ENCODE results near the gene ESR2.
"Not testable (repeated sequence)": the region's sequence is repeated elsewhere in the genome, so short reads cannot be mapped to it uniquely, and the experiment has no call there.

ESR2 gene

GRCh38 chr14:64045091-64045490 lies 249.1 kb downstream of the ESR2 start:
- Histone ChIP-seq H3K27me3 (ENCODE audit: control insufficient read depth, low read length) (no peaks in the 10 kb centered on the region), H3K4me2 (ENCODE audit: low read length) (no peak overlapping the region), H3K27ac (ENCODE audit: low read depth, low read length) (no peak overlapping the region), H3K36me3 (ENCODE audit: control insufficient read depth, low read length) (peaks cover 90% of the 10 kb centered on the region), H4K20me1 (ENCODE audit: control insufficient read depth, insufficient read depth, low read depth, low read length) (no peaks in the 10 kb centered on the region), H3K4me1 (ENCODE audit: control insufficient read depth, low read length) (no peaks in the 10 kb centered on the region), H3K79me2 (ENCODE audit: control insufficient read depth, low read length) (no peaks in the 10 kb centered on the region), H3F3A (ENCODE audit: control insufficient read depth, insufficient read depth) (0 out of 2 replicates have a peak, but pooled peaks cover 7% of the 10 kb centered on the region), H3K9me3 (ENCODE audit: control insufficient read depth, insufficient read depth, low read length) (no peaks in the 10 kb centered on the region), H3K4me3 (ENCODE audit: low read length) (no peak overlapping the region), H3K9me2 (replicated peaks; ENCODE audit: control insufficient read depth, low read length) (no peaks in the 10 kb centered on the region)
- TF ChIP-seq CTCF (IDR thresholded peaks at IDR 0.05; ENCODE audit: low read depth, low read length, poor library complexity, severe bottlenecking) = no peak
- no peak for TF ChIP-seq EZH2phosphoT487 (IDR thresholded peaks at IDR 0.05; ENCODE audit: borderline replicate concordance, low read length)

- not testable (repeated sequence) for H3K4me1 ChIP-seq (ENCODE audit: control insufficient read depth, low read length); H3K27ac ChIP-seq (ENCODE audit: low read depth, low read length); H3K9me3 ChIP-seq (ENCODE audit: control insufficient read depth, insufficient read depth, low read length); H3F3A ChIP-seq (ENCODE audit: control insufficient read depth, insufficient read depth); H3K4me2 ChIP-seq (ENCODE audit: low read length); H3K27me3 ChIP-seq (ENCODE audit: control insufficient read depth, low read length); H4K20me1 ChIP-seq (ENCODE audit: control insufficient read depth, insufficient read depth, low read depth, low read length); H3K4me3 ChIP-seq (ENCODE audit: low read length); H3K79me2 ChIP-seq (ENCODE audit: control insufficient read depth, low read length); H3K9me2 ChIP-seq (replicated peaks; ENCODE audit: control insufficient read depth, low read length)
- H3K36me3 ChIP-seq (ENCODE audit: control insufficient read depth, low read length) = peaks cover 88% of the 10 kb centered on the region
Observed at GRCh38 chr14:64043296-64043695, 250.9 kb downstream of the ESR2 start.

DNA sequence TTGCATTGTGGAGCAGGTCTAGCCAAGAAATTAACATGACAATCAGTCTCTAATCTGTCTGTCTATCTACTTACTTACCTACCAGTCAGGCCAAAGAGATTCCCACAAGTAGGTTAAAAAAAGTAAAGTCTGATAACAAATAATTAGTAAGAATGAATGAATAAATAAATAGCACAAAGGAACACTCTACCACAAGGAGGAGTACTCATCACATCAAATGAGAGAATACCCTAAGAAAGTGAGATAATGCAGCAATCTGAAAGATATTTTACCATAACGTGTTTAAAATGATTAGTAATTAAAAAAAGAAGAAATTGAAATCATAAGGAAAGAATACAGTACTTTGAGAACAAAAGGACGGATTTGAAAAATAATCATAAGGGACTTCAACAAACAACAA lies 254.1 kb downstream of the ESR2 start:
- H3K4me1 ChIP-seq (ENCODE audit: control insufficient read depth, low read length) = no peaks in the 10 kb centered on the region
- peaks cover 6% of the 10 kb centered on the region; the same call in 1 of the 2 replicates for H3K79me2 ChIP-seq (ENCODE audit: control insufficient read depth, low read length)
- no peaks in the 10 kb centered on the region for H3K9me3 ChIP-seq (ENCODE audit: control insufficient read depth, insufficient read depth, low read length)
- TF ChIP-seq EZH2phosphoT487 (IDR thresholded peaks at IDR 0.05; ENCODE audit: borderline replicate concordance, low read length) = no peak
- H3K27me3 ChIP-seq (ENCODE audit: control insufficient read depth, low read length) = no peaks in the 10 kb centered on the region
- H3K27ac ChIP-seq (ENCODE audit: low read depth, low read length) = no peak overlapping the region
- H3K36me3 ChIP-seq (ENCODE audit: control insufficient read depth, low read length) = peaks cover 75% of the 10 kb centered on the region
- 0 out of 2 replicates have a peak, but pooled peaks cover 7% of the 10 kb centered on the region for H3F3A ChIP-seq (ENCODE audit: control insufficient read depth, insufficient read depth)
- H3K9me2 ChIP-seq (replicated peaks; ENCODE audit: control insufficient read depth, low read length) = no peaks in the 10 kb centered on the region
- no peaks in the 10 kb centered on the region for H4K20me1 ChIP-seq (ENCODE audit: control insufficient read depth, insufficient read depth, low read depth, low read length)
- no peak overlapping the region for H3K4me2 ChIP-seq (ENCODE audit: low read length)
- H3K4me3 ChIP-seq (ENCODE audit: low read length) = no peak overlapping the region

DNA sequence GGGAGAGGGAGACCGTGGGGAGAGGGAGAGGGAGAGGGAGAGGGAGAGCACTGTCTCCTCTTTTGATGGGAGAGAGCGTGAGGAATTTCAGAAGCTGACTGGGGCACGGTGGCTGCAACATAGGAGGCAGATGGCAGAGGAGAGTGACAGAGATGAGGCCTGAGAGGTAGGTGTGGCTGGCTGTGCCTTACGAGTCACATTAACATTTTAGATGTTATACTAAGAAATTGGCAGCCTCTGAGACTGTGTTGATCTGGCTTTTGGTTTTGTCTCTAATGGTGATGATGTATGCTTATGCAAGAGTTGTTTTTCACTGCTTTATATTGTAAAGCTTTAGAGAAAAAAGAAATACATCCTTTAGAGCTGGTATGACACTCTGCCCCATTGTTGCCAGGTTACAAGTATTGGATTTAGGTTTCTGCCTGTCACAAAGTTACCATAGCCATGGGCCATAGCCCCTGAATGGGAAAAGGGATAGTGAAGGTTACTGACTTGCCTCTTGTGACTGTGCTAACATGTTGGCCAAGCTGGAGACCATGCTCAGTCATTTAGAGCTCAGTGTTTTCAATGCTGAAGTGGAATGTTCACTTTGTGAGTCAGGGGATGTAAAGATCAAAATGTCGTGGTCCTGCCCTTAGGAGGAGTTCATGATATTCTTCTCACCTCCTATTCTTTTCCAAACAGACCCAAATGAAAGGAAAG lies 255.2 kb downstream of the ESR2 start:
- Histone ChIP-seq H3K27me3 (ENCODE audit: control insufficient read depth, low read length) (no peaks in the 10 kb centered on the region), H3K27ac (ENCODE audit: low read depth, low read length) (no peak overlapping the region), H3K9me3 (ENCODE audit: control insufficient read depth, insufficient read depth, low read length) (no peaks in the 10 kb centered on the region), H3K4me3 (ENCODE audit: low read length) (no peak overlapping the region), H3F3A (ENCODE audit: control insufficient read depth, insufficient read depth) (peaks cover 14% of the 10 kb centered on the region; the same call in 1 of the 2 replicates), H3K36me3 (ENCODE audit: control insufficient read depth, low read length) (peaks cover 77% of the 10 kb centered on the region), H3K4me1 (ENCODE audit: control insufficient read depth, low read length) (no peaks in the 10 kb centered on the region), H3K79me2 (ENCODE audit: control insufficient read depth, low read length) (peaks cover 8% of the 10 kb centered on the region), H3K4me2 (ENCODE audit: low read length) (no peak overlapping the region), H3K9me2 (replicated peaks; ENCODE audit: control insufficient read depth, low read length) (no peaks in the 10 kb centered on the region), H4K20me1 (ENCODE audit: control insufficient read depth, insufficient read depth, low read depth, low read length) (no peaks in the 10 kb centered on the region)
- no peak for TF ChIP-seq CTCF (IDR thresholded peaks at IDR 0.05; ENCODE audit: low read depth, low read length, poor library complexity, severe bottlenecking)
- TF ChIP-seq EZH2phosphoT487 (IDR thresholded peaks at IDR 0.05; ENCODE audit: borderline replicate concordance, low read length) = no peak

DNA sequence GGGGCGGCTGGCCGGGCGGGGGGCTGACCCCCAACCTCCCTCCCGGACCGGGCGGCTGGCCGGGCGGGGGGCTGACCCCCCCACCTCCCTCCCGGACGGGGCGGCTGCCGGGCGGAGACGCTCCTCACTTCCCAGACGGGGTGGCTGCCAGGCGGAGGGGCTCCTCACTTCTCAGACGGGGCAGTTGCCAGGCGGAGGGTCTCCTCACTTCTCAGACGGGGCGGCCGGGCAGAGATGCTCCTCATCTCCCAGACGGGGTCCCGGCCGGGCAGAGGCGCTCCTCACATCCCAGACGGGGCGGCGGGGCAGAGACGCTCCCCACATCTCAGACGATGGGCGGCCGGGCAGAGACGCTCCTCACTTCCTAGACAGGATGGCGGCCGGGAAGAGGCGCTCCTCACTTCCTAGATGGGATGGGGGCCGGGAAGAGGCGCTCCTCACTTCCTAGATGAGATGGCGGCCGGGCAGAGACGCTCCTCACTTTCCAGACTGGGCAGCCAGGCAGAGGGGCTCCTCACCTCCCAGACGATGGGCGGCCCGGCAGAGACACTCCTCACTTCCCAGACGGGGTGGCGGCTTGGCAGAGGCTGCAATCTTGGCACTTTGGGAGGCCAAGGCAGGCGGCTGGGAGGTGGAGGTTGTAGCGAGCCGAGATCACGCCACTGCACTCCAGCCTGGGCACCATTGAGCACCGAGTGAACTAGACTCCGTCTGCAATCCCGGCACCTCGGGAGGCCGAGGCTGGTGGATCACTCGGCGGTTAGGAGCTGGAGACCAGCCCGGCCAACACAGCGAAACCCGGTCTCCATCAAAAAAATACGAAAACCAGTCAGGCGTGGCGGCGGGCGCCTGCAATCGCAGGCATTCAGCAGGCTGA lies 256.1 kb downstream of the ESR2 start:
- not testable (repeated sequence) for H4K20me1 ChIP-seq (ENCODE audit: control insufficient read depth, insufficient read depth, low read depth, low read length); H3K79me2 ChIP-seq (ENCODE audit: control insufficient read depth, low read length); H3K4me2 ChIP-seq (ENCODE audit: low read length); H3K9me2 ChIP-seq (replicated peaks; ENCODE audit: control insufficient read depth, low read length); H3K9me3 ChIP-seq (ENCODE audit: control insufficient read depth, insufficient read depth, low read length); H3K4me3 ChIP-seq (ENCODE audit: low read length); H3K27me3 ChIP-seq (ENCODE audit: control insufficient read depth, low read length); H3K4me1 ChIP-seq (ENCODE audit: control insufficient read depth, low read length); H3K27ac ChIP-seq (ENCODE audit: low read depth, low read length)
- H3F3A ChIP-seq (ENCODE audit: control insufficient read depth, insufficient read depth) = peaks cover 15% of the 10 kb centered on the region; the same call in 1 of the 2 replicates
- peaks cover 76% of the 10 kb centered on the region for H3K36me3 ChIP-seq (ENCODE audit: control insufficient read depth, low read length)

Measured in DOHH2 (cell line).